ENCODE measurements around the gene FCRL5. TPM values are rescaled to one million over a fixed set of nuclear protein-coding genes. Genes with fewer than 3 reads are reported as not detected.

FCRL5 gene
- total RNA-seq, 1 experiment from 2014 or later, result not detected

DNA sequence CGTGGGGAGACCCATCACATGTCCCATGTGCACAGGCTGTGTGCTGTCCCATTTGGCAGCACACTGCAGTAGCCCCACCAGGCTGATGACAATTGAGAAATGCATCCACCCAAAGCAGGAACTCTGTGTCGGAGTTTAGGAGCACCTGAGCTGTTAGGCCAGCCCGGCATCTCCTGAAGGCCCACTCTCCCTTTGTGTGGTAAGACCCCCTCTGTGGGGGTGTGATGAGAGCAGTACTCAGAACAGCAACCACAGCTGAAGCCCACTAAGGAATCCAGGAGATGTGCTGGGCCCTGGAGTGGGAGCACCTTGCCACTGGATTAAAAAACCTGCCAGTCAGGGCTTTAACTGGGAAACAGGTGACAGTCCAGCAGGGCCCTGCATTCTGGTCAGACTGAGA lies 37.2 kb downstream of the FCRL5 start:
- Histone ChIP-seq H3K27ac (no peak overlapping the region), H3K4me1 (replicated peaks) (no peaks in the 10 kb centered on the region), H3K36me3 (no peaks in the 10 kb centered on the region), H3K9me3 (replicated peaks) (no peaks in the 10 kb centered on the region), H3K4me3 (no peak overlapping the region), H3K27me3 (replicated peaks) (peaks cover 3% of the 10 kb centered on the region; the same call in 1 of the 2 replicates)
- DNase-seq (ENCODE audit: low read depth in 1 of 2, low spot score in 2 of 2), result no peak

- no peaks in the 10 kb centered on the region for H3K36me3 ChIP-seq
- no peak overlapping the region for H3K4me3 ChIP-seq
- no peaks in the 10 kb centered on the region for H3K4me1 ChIP-seq (replicated peaks)
- H3K27me3 ChIP-seq (replicated peaks), result no peaks in the 10 kb centered on the region
- H3K27ac ChIP-seq, result no peak overlapping the region
- DNase-seq (ENCODE audit: low read depth in 1 of 2, low spot score in 2 of 2), result no peak
- H3K9me3 ChIP-seq (replicated peaks), result no peaks in the 10 kb centered on the region
Observed at GRCh38 chr1:157512036-157512969, 40.0 kb downstream of the FCRL5 start.

- no peak overlapping the region for H3K27ac ChIP-seq
- no peaks in the 10 kb centered on the region for H3K36me3 ChIP-seq
- DNase-seq (ENCODE audit: low read depth in 1 of 2, low spot score in 2 of 2), result no peak
- no peaks in the 10 kb centered on the region for H3K27me3 ChIP-seq (replicated peaks)
- no peaks in the 10 kb centered on the region for H3K4me1 ChIP-seq (replicated peaks)
- H3K4me3 ChIP-seq, result no peak overlapping the region
- no peaks in the 10 kb centered on the region for H3K9me3 ChIP-seq (replicated peaks)
Observed at GRCh38 chr1:157509546-157510232, 42.6 kb downstream of the FCRL5 start.

- H3K36me3 ChIP-seq, result no peaks in the 10 kb centered on the region
- peak in 1 of 2 experiments; percentile 16 for DNase-seq (ENCODE audit: low read depth in 1 of 2, low spot score in 2 of 2)
- no peaks in the 10 kb centered on the region for H3K9me3 ChIP-seq (replicated peaks)
- no peak overlapping the region for H3K4me3 ChIP-seq
- H3K27me3 ChIP-seq (replicated peaks), result peaks cover 5% of the 10 kb centered on the region
- no peaks in the 10 kb centered on the region for H3K4me1 ChIP-seq (replicated peaks)
- H3K27ac ChIP-seq, result no peak overlapping the region
Observed at GRCh38 chr1:157505481-157506272, 46.6 kb downstream of the FCRL5 start.

- Histone ChIP-seq H3K27me3 (replicated peaks) (peaks cover 5% of the 10 kb centered on the region), H3K9me3 (replicated peaks) (no peaks in the 10 kb centered on the region), H3K4me3 (no peak overlapping the region), H3K4me1 (replicated peaks) (no peaks in the 10 kb centered on the region), H3K27ac (no peak overlapping the region), H3K36me3 (no peaks in the 10 kb centered on the region)
- DNase-seq (ENCODE audit: low read depth in 1 of 2, low spot score in 2 of 2), result no peak
Observed at GRCh38 chr1:157504646-157505045, 47.7 kb downstream of the FCRL5 start.

DNA sequence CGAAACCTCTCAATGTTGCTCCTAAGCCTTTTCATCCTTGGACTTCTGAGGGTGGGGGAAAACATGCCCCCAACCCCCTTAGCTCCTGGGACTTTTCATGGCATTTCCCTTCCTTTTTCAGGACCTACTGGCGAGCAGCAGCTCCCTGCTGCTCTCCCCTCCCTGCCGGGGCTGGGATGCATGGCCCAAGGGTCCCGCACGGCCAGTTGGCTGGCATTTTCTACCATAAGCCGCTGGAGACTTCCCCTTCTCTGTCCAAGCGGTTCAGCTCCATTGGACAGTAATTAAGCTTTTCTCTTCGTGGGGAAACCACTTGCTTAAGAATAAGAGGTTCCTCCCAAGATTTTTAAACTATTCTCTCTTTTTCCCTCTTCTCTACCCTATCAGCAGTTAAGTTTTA lies 52.8 kb downstream of the FCRL5 start:
- peaks cover 5% of the 10 kb centered on the region for H3K27me3 ChIP-seq (replicated peaks)
- H3K27ac ChIP-seq, result no peak overlapping the region
- H3K36me3 ChIP-seq, result no peaks in the 10 kb centered on the region
- DNase-seq (ENCODE audit: low read depth in 1 of 2, low spot score in 2 of 2), result no peak
- no peaks in the 10 kb centered on the region for H3K4me1 ChIP-seq (replicated peaks)
- no peak overlapping the region for H3K4me3 ChIP-seq
- no peaks in the 10 kb centered on the region for H3K9me3 ChIP-seq (replicated peaks)

- H3K9me3 ChIP-seq (replicated peaks), result no peaks in the 10 kb centered on the region
- H3K27ac ChIP-seq, result no peak overlapping the region
- H3K4me3 ChIP-seq, result no peak overlapping the region
- H3K27me3 ChIP-seq (replicated peaks), result peaks cover 5% of the 10 kb centered on the region
- no peaks in the 10 kb centered on the region for H3K36me3 ChIP-seq
- DNase-seq (ENCODE audit: low read depth in 1 of 2, low spot score in 2 of 2), result no peak
- no peaks in the 10 kb centered on the region for H3K4me1 ChIP-seq (replicated peaks)
Observed at GRCh38 chr1:157498736-157499090, 53.6 kb downstream of the FCRL5 start.

- no peak for DNase-seq (ENCODE audit: low read depth in 1 of 2, low spot score in 2 of 2)
- Histone ChIP-seq H3K27me3 (replicated peaks) (peaks cover 5% of the 10 kb centered on the region), H3K4me3 (no peak overlapping the region), H3K9me3 (replicated peaks) (no peaks in the 10 kb centered on the region), H3K4me1 (replicated peaks) (no peaks in the 10 kb centered on the region), H3K27ac (no peak overlapping the region), H3K36me3 (no peaks in the 10 kb centered on the region)
Observed at GRCh38 chr1:157497987-157498735, 54.2 kb downstream of the FCRL5 start.

DNA sequence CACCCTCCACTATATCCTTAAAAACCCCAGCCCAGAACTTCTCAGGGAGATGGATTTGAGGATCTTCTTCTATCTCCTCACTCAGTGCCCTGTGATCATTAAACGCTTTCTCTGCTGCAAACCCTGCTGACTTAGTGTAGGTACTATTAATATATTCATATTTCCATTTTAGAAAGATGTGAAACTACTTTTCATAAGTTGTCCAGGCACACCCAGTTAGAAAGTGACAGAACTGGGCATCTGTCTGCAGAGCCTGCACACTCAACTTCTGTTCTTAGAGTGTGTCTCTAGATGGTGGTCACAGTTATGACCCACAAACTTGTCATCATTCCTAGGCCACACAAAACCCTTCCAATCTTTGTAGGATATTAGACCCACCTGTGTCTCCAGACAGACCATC lies 55.0 kb downstream of the FCRL5 start:
- Histone ChIP-seq H3K4me1 (replicated peaks) (no peaks in the 10 kb centered on the region), H3K4me3 (no peak overlapping the region), H3K36me3 (no peaks in the 10 kb centered on the region), H3K27me3 (replicated peaks) (peaks cover 5% of the 10 kb centered on the region), H3K9me3 (replicated peaks) (no peaks in the 10 kb centered on the region), H3K27ac (no peak overlapping the region)
- no peak for DNase-seq (ENCODE audit: low read depth in 1 of 2, low spot score in 2 of 2)

- no peaks in the 10 kb centered on the region for H3K36me3 ChIP-seq
- H3K4me1 ChIP-seq (replicated peaks), result no peaks in the 10 kb centered on the region
- no peak overlapping the region for H3K4me3 ChIP-seq
- DNase-seq (ENCODE audit: low read depth in 1 of 2, low spot score in 2 of 2), result peak in 1 of 2 experiments; percentile 46
- peaks cover 2% of the 10 kb centered on the region for H3K27me3 ChIP-seq (replicated peaks)
- H3K27ac ChIP-seq, result no peak overlapping the region
- H3K9me3 ChIP-seq (replicated peaks), result no peaks in the 10 kb centered on the region
Observed at GRCh38 chr1:157496121-157496526, 56.2 kb downstream of the FCRL5 start.

DNA sequence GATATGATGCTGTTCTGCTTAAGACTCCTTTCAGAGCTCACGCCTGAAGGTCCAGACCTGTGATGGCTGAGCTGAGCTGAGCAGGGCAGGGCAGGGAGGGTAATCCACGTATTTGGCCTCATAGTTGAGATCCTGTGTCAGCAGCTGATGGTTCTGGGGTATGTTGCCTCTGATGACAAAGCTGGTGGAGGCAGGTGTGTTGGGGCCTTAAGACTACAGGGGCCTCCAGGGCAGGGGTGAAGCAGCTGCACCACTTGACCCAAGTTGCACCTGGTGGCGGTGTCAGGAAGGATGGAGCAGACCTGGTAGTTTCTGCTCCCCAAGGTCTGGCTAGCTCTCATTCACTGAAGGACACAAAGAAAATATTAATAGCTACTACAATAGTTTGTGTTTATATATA lies 57.0 kb downstream of the FCRL5 start:
- H3K36me3 ChIP-seq, result no peaks in the 10 kb centered on the region

DNA sequence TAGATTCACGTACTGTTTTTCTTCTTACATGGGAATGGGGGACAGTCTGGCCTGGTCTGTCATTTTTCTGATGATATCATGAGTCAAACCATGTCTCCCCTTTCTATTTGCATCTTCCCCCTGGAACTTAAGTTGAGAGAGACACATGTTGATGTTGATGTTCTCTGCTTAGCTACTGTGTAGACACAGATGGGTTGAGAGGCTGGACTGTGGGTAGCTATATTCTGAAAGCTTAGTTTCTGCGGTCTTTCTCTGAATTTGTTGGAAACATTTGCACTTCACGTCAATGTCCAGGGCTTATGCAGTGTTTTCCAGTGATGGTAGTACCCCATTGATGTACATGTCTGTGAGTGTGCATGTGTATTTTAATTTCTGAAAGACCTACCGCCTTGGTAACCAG lies 58.2 kb downstream of the FCRL5 start:
- Histone ChIP-seq H3K27ac (no peak overlapping the region), H3K4me1 (replicated peaks) (no peaks in the 10 kb centered on the region), H3K27me3 (replicated peaks) (no peaks in the 10 kb centered on the region; the same call in 1 of the 2 replicates), H3K4me3 (no peak overlapping the region), H3K9me3 (replicated peaks) (no peaks in the 10 kb centered on the region), H3K36me3 (no peaks in the 10 kb centered on the region)
- DNase-seq (ENCODE audit: low read depth in 1 of 2, low spot score in 2 of 2), result no peak

More for the DNA sequence above, 57.0 kb downstream of the FCRL5 start:
- Histone ChIP-seq H3K4me3 (no peak overlapping the region), H3K4me1 (replicated peaks) (no peaks in the 10 kb centered on the region), H3K27me3 (replicated peaks) (no peaks in the 10 kb centered on the region; the same call in 1 of the 2 replicates), H3K9me3 (replicated peaks) (no peaks in the 10 kb centered on the region), H3K27ac (no peak overlapping the region)
- DNase-seq (ENCODE audit: low read depth in 1 of 2, low spot score in 2 of 2), result no peak

Measured in SJSA1 (cell line).